Right forelimb (tissue), 1 donor: ENCODE data around the gene DPYD.

ENCODE experiments used
- DNase-seq: peaks from one replicate; pipeline ENCODE4 v3.0.0-alpha.2; 2018

The DPYD gene

GRCh38 chr1:97680894-97681293 lies 239.9 kb downstream of the DPYD start:
- no peak for DNase-seq

- no peak for DNase-seq
Measured at GRCh38 chr1:97680470-97680869, 240.4 kb downstream of the DPYD start.

- no peak for DNase-seq
Measured at GRCh38 chr1:97677702-97678101, 243.1 kb downstream of the DPYD start.

- DNase-seq: no peak
Measured at GRCh38 chr1:97674517-97674916, 246.3 kb downstream of the DPYD start.

GRCh38 chr1:97668945-97669344 lies 251.9 kb downstream of the DPYD start:
- no peak for DNase-seq

GRCh38 chr1:97660431-97661105 lies 260.3 kb downstream of the DPYD start:
- DNase-seq: no peak

- no peak for DNase-seq
Measured at GRCh38 chr1:97654876-97655585, 265.8 kb downstream of the DPYD start.

DNA sequence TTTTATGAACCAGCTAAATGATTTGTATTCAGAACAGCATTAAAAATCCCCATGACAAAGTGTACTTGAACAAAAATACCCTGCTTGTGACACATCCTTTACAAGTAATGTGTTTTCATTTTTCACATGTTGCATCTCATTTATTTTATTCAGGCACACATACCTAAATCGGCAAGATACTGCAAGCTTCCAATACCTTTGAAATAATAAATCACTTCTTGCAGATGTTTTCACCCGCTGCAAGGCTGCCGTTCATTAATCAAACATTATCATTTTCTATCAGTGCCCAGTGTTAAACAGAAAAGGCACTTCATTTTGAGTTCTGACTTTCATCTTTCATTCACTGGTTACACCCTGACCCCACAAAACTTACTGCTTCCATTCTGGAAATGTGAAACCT lies 269.6 kb downstream of the DPYD start:
- DNase-seq: no peak

- no peak for DNase-seq
Measured at GRCh38 chr1:97649591-97649990, 271.2 kb downstream of the DPYD start.

- DNase-seq: no peak
Measured at GRCh38 chr1:97647776-97648175, 273.1 kb downstream of the DPYD start.

GRCh38 chr1:97646071-97646470 lies 274.8 kb downstream of the DPYD start:
- no peak for DNase-seq

DNA sequence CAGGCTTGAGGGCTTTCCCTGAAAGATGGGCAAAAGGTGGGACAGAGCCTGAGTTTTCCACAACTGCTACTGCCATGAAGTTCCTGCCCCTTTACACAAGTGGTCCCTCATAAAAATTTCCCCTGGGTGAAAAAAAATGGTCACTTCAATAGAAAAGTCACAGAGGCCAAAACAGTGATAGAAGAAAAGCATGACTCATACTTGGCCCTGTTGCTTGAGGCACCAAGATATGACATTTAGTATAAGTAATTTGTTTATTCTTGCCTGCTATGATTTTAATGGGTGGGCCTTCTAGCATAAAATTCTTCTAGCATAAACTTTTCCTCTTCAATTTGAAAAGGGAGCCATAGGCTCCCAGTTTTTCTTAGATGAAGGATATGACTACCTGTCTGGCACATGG lies 280.2 kb downstream of the DPYD start:
- DNase-seq: no peak

- no peak for DNase-seq
Measured at GRCh38 chr1:97636941-97637340, 283.9 kb downstream of the DPYD start.

GRCh38 chr1:97634758-97635157 lies 286.1 kb downstream of the DPYD start:
- no peak for DNase-seq

- DNase-seq: no peak
Measured at GRCh38 chr1:97632776-97633175, 288.1 kb downstream of the DPYD start.

GRCh38 chr1:97632075-97632474 lies 288.8 kb downstream of the DPYD start:
- DNase-seq: no peak

DNA sequence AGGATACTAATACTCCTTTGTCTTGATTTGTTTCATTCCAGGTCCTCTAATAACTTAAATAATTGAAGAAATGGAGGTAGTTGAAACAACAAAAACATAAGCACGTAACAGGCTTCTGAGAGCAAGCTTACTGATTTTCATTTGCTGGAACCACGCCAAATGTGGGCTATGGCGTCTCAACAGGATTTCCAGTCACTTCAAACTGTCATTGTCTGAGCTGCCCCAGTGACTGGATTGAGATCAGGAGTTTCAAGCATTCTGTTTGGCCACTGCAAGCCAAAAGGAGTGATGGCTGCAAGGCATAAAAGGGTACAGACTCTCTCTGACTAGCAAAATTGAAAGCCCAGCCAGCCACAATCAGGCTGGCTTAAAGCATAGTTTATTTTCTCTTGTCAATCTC lies 289.9 kb downstream of the DPYD start:
- DNase-seq: no peak

- no peak for DNase-seq
Measured at GRCh38 chr1:97630281-97630680, 290.6 kb downstream of the DPYD start.

GRCh38 chr1:97623220-97623619 lies 297.6 kb downstream of the DPYD start:
- DNase-seq: no peak

DNA sequence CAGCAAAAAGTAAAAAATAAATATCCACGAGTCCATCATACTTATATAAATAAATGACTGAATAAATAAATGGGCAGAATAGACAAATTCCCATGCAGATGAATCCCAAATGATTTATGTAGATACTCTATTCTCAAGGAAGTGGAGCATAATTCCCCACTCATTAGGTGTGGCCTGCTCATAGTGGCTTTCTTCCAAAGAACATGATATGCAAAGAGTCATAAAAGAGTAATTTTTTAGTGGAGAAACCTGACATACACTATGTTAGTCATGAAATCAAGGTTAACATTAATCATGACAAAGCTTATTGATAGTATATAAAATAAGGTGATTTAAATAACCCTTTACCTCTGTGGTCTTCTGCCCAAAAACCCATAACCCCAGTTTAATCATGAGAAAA lies 298.9 kb downstream of the DPYD start:
- DNase-seq: no peak

DNA sequence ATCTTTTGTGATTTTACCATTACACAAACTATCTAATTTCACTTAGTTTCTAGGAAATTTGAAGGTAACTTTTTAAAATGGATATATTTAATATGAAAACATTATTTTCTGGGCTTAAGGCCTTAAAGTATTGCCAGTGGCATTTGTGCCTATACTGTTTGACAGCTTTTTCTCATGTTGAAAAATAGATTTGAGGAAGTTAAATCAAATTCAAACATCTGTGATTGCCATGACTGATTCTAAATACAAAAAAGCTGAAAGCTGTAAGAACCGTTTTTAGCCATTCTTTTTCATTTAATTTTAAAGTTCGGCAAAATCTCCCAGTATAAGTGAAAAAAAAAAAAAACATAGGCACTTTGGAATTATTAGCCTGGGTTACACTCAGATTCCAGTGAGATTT lies 301.1 kb downstream of the DPYD start:
- DNase-seq: no peak

DNA sequence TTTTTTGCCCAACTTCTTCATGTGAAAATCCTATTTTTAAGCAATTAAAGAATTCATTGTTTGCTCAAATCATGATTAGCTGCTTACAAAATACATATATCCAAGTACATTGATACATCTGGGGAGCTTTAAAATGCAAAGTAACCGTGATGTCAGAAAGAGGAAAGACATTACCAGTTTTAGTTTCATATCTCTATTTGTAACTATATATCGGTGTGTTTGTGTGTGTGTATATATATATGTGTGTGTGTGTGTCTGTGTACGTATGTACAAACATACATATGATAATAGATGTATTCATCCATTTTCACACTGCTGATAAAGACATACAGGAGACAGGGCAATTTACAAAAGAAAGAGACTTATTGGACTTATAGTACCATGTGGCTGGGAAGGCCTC lies 310.1 kb downstream of the DPYD start:
- DNase-seq: no peak

- DNase-seq: no peak
Measured at GRCh38 chr1:97610102-97610501, 310.7 kb downstream of the DPYD start.

DNA sequence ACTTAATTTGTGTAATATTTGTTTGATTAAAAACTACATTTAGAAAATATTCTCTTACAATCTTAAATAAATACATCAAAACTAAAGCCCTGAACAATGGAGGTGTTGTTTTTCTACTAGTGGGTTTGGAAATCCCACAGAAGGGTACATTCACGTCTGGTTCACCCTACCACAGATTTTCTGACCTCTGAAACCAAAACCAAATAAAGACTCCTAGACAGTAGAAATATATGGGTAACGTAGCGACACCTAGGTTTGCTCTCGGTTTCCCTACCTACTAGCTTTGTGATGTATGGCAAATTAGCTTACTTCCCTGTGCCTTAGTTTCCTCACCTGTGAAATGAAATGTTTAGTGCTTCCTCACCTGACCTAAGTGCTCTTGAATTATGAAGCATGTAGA lies 312.6 kb downstream of the DPYD start:
- DNase-seq: no peak

DNA sequence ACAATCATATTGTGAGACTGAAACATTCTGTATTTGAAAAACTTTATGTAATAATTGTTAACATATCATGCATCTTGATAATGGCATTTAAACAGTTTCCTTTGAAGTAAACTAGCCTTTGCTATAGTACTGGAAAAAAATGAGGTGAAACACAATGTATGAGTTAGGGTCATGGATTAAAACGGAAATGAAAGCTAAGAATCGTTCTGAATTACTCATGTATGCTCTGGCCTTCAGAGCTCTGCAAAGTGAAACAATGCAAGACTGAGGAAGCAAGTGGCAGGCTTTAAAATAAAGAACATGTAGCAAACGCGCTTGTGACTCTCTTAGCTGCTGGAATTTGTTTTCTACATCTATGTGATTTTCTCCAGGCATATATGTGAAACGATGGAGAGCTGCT lies 317.1 kb downstream of the DPYD start:
- DNase-seq: no peak
